ENCODE measurements around the gene UBR1. TPM values are rescaled to one million over a fixed set of nuclear protein-coding genes. Genes with fewer than 3 reads are reported as not detected.

The UBR1 gene
- polyA plus RNA-seq, 1 donor from 2014 or later: 33.5 TPM

DNA sequence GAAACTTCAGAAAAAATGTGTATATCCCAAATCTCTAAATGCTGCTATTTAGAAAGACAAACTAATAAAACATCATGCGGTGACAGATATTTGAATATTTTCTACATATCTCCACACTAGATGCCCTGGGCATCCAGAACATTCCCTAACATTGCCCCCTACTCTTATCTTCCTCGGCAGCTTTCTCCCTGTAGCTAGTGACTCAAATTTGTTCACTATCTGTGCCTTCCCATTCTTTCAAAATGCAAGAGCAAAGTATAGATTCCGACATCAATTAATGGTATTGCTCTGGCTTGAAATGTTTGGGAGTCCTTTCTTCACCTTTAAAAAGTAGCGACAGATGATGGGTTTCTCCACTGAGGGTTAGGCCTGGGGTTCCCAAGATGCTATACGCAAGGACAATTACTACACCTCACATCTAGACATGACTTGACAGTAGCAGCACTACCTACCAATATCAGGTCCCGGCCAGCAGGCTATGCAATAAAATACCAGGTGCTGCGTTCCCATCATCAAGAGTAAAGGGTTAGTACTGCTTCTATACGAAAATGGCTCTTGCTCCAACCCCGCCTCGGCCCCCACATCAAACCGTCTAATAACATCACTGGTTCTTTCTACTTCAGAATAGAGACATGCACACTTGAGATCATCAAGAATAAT lies 631 bp downstream of the UBR1 start:
- peak overlapping the region; percentile 79 for H3K9ac ChIP-seq (ENCODE audit: low read length)
- H3K4me3 ChIP-seq (ENCODE audit: low read length): peak overlapping the region; percentile 77
- no peaks in the 10 kb centered on the region for H3K9me3 ChIP-seq (ENCODE audit: low read length)
- no peaks in the 10 kb centered on the region for H3K9me2 ChIP-seq (ENCODE audit: insufficient read depth, low read length)
- H3K79me2 ChIP-seq (replicated peaks; ENCODE audit: insufficient read depth, low read length): peaks cover 44% of the 10 kb centered on the region
- H3K4me2 ChIP-seq (ENCODE audit: low read length): peak overlapping the region; percentile 81
- no peaks in the 10 kb centered on the region for H4K20me1 ChIP-seq (ENCODE audit: insufficient read depth)
- peaks cover 5% of the 10 kb centered on the region for H3F3A ChIP-seq (ENCODE audit: insufficient read depth, low read length, poor library complexity, severe bottlenecking)
- peak overlapping the region; percentile 91 for H3K27ac ChIP-seq (ENCODE audit: low read length)
- TF ChIP-seq, protein P1, sequence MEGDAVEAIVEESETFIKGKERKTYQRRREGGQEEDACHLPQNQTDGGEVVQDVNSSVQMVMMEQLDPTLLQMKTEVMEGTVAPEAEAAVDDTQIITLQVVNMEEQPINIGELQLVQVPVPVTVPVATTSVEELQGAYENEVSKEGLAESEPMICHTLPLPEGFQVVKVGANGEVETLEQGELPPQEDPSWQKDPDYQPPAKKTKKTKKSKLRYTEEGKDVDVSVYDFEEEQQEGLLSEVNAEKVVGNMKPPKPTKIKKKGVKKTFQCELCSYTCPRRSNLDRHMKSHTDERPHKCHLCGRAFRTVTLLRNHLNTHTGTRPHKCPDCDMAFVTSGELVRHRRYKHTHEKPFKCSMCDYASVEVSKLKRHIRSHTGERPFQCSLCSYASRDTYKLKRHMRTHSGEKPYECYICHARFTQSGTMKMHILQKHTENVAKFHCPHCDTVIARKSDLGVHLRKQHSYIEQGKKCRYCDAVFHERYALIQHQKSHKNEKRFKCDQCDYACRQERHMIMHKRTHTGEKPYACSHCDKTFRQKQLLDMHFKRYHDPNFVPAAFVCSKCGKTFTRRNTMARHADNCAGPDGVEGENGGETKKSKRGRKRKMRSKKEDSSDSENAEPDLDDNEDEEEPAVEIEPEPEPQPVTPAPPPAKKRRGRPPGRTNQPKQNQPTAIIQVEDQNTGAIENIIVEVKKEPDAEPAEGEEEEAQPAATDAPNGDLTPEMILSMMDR (IDR thresholded peaks at IDR 0.05; ENCODE audit: poor library complexity, severe bottlenecking): peak; percentile 15
- TF ChIP-seq REST (IDR thresholded peaks at IDR 0.05; ENCODE audit: borderline replicate concordance) (no peak), EP300 (conservative IDR thresholded peaks at IDR 0.05; ENCODE audit: poor library complexity, severe bottlenecking) (no peak), SMC3 (conservative IDR thresholded peaks at IDR 0.05; ENCODE audit: poor library complexity) (no peak)
- peaks cover 6% of the 10 kb centered on the region for H3K36me3 ChIP-seq (ENCODE audit: insufficient read depth, low read length)
- H3K27me3 ChIP-seq (ENCODE audit: insufficient read depth, low read depth, low read length): no peaks in the 10 kb centered on the region
- peak overlapping the region; percentile 81 for H2AFZ ChIP-seq (ENCODE audit: low read depth, low read length)

DNA sequence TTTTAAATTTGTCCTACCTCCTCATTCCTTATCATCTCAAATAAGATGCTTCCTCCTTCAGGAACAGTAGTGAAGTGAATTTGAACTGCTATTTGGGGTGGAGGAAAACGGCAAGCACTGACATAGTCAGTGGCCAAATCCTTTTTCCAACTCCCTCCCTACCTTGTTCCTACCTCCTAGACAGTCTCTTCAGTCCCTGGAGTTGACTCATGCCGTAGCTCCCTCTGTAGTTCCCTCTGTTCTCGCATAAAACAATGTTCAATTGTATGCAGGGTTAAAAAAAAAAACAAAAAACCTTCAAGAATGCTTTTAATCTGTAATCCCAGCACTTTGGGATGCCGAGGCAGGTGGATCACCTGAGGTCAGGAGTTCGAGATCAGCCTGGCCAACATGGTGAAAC lies 1.4 kb downstream of the UBR1 start:
- no peak for TF ChIP-seq EZH2 (IDR thresholded peaks at IDR 0.05; ENCODE audit: borderline replicate concordance, insufficient read depth, low read length, poor library complexity, severe bottlenecking)
- TF ChIP-seq TAF1 (IDR thresholded peaks at IDR 0.05; ENCODE audit: low read depth): no peak
- TF ChIP-seq POLR2AphosphoS5 (IDR thresholded peaks at IDR 0.05): no peak
- peak overlapping the region; percentile 81 for H3K4me2 ChIP-seq (ENCODE audit: low read length)
- H3K27ac ChIP-seq (ENCODE audit: low read length): no peak overlapping the region
- H3K9ac ChIP-seq (ENCODE audit: low read length): peak overlapping the region; percentile 33
- no peaks in the 10 kb centered on the region for H3K9me2 ChIP-seq (ENCODE audit: insufficient read depth, low read length)
- H3F3A ChIP-seq (ENCODE audit: insufficient read depth, low read length, poor library complexity, severe bottlenecking): peaks cover 5% of the 10 kb centered on the region
- H3K79me2 ChIP-seq (replicated peaks; ENCODE audit: insufficient read depth, low read length): peaks cover 44% of the 10 kb centered on the region
- peak overlapping the region; percentile 77 for H3K4me3 ChIP-seq (ENCODE audit: low read length)
- H4K20me1 ChIP-seq (ENCODE audit: insufficient read depth): no peaks in the 10 kb centered on the region
- peaks cover 6% of the 10 kb centered on the region for H3K36me3 ChIP-seq (ENCODE audit: insufficient read depth, low read length)
- no peaks in the 10 kb centered on the region for H3K9me3 ChIP-seq (ENCODE audit: low read length)
- no peaks in the 10 kb centered on the region for H3K27me3 ChIP-seq (ENCODE audit: insufficient read depth, low read depth, low read length)
- H2AFZ ChIP-seq (ENCODE audit: low read depth, low read length): no peak overlapping the region

DNA sequence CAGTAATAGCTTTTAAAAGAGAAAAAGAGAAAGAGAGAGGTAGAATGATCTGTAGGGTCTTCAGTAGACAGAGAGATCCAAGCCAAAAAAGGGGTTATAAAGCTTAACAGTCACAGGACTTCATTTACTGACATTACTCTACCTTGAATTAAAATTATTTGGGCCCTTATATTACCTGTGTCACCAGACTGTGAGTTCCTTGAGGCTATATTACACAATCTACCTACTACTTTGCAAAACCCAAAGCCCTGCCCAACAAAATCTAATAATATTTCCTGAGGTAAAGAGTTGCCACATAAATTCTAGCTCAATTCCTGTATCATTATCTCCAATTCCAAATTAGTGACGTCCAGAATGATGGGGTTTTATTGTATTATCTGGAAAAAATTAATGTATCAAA lies 1.9 kb downstream of the UBR1 start:
- Histone ChIP-seq H3K9ac (ENCODE audit: low read length) (peak overlapping the region; percentile 33), H3K4me2 (ENCODE audit: low read length) (peak overlapping the region; percentile 81), H4K20me1 (ENCODE audit: insufficient read depth) (no peaks in the 10 kb centered on the region), H3K27me3 (ENCODE audit: insufficient read depth, low read depth, low read length) (no peaks in the 10 kb centered on the region), H2AFZ (ENCODE audit: low read depth, low read length) (no peak overlapping the region), H3F3A (ENCODE audit: insufficient read depth, low read length, poor library complexity, severe bottlenecking) (peaks cover 5% of the 10 kb centered on the region), H3K79me2 (replicated peaks; ENCODE audit: insufficient read depth, low read length) (peaks cover 44% of the 10 kb centered on the region), H3K9me3 (ENCODE audit: low read length) (no peaks in the 10 kb centered on the region), H3K27ac (ENCODE audit: low read length) (no peak overlapping the region), H3K4me3 (ENCODE audit: low read length) (peak overlapping the region; percentile 77), H3K36me3 (ENCODE audit: insufficient read depth, low read length) (peaks cover 6% of the 10 kb centered on the region), H3K9me2 (ENCODE audit: insufficient read depth, low read length) (no peaks in the 10 kb centered on the region)
- TF ChIP-seq EP300 (conservative IDR thresholded peaks at IDR 0.05; ENCODE audit: poor library complexity, severe bottlenecking) (no peak), MXI1 (conservative IDR thresholded peaks at IDR 0.05; ENCODE audit: poor library complexity, severe bottlenecking) (no peak), EZH2 (IDR thresholded peaks at IDR 0.05; ENCODE audit: borderline replicate concordance, insufficient read depth, low read length, poor library complexity, severe bottlenecking) (no peak), TAF1 (IDR thresholded peaks at IDR 0.05; ENCODE audit: low read depth) (no peak), POLR2AphosphoS5 (IDR thresholded peaks at IDR 0.05) (no peak), REST (IDR thresholded peaks at IDR 0.05; ENCODE audit: borderline replicate concordance) (no peak), RAD21 (conservative IDR thresholded peaks at IDR 0.05) (no peak), SMC3 (conservative IDR thresholded peaks at IDR 0.05; ENCODE audit: poor library complexity) (no peak)
- TF ChIP-seq, protein P1 (IDR thresholded peaks at IDR 0.05; ENCODE audit: poor library complexity, severe bottlenecking): no peak
